Hepatocyte (in vitro differentiated cells): ENCODE measurements around the gene MFSD1.

Source experiments
- EZH2 ChIP-seq: fragments of 200-600 bp; sonication (generic); IDR thresholded peaks from 2 replicates; pipeline ENCODE4 v1.6.1; 2016; ENCODE audit warnings: antibody characterized with exemption, mild to moderate bottlenecking, borderline replicate concordance
- EZH2phosphoT487 ChIP-seq: fragments of 200-600 bp; sonication (generic); IDR thresholded peaks from one replicate; pipeline ENCODE4 v1.6.1; 2018; ENCODE audit warnings: antibody characterized with exemption, mild to moderate bottlenecking, low read depth, moderate library complexity; ENCODE audit not compliant: unreplicated experiment, severe bottlenecking
- TF ChIP-seq, protein P1 (sequence below): fragments of 200-600 bp; sonication (generic); IDR thresholded peaks from 2 replicates; pipeline ENCODE4 v1.5.1; 2016; ENCODE audit warnings: antibody characterized with exemption, mild to moderate bottlenecking; ENCODE audit not compliant: poor library complexity

DNA sequence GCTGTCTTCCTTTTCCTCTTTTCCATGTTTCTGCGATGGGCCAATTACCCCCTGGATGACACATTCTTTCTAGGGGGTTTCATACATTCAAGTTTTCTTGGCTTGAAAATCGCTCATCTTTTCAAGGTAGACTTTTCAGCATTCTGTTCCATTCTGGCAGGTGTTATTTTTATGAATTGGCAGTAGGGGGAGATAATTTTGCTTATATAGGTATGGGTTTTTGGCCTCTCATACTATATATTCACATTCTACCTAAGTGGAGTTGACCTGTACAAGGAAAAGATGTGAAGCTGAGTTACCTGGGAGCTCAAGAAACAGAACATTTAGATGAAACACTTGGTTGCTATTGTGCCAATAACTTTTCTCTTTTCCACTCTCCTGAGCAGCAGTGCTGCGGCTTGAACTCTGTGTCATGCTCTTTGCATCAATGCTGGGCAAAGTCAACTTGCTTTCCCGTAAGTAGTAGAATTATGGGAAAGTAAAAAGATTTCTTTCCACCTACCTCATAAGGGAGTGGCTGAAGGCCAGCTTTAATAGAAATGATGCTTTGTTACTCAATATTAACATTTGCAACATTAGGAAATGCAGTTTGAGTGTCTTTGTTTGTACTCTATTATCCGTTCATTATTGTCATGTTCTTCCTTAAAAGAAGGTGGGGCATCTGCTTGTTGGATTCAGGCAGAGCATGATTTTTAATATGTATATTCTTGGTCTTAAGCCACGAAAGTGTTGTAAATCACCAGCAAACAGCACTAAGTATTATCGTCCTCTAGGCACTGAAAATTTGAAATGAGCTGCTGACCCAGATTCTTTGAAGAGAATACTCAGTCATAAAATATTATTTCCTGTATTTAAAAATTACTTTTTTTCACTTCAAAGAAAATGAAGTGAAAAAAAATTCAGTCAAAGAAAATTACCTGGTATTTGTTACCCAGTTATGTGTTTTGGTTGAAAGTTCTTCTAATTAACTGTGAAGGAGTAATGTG lies 27.7 kb upstream of the MFSD1 start:
- TF ChIP-seq, protein P1, sequence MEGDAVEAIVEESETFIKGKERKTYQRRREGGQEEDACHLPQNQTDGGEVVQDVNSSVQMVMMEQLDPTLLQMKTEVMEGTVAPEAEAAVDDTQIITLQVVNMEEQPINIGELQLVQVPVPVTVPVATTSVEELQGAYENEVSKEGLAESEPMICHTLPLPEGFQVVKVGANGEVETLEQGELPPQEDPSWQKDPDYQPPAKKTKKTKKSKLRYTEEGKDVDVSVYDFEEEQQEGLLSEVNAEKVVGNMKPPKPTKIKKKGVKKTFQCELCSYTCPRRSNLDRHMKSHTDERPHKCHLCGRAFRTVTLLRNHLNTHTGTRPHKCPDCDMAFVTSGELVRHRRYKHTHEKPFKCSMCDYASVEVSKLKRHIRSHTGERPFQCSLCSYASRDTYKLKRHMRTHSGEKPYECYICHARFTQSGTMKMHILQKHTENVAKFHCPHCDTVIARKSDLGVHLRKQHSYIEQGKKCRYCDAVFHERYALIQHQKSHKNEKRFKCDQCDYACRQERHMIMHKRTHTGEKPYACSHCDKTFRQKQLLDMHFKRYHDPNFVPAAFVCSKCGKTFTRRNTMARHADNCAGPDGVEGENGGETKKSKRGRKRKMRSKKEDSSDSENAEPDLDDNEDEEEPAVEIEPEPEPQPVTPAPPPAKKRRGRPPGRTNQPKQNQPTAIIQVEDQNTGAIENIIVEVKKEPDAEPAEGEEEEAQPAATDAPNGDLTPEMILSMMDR = no peak
- TF ChIP-seq EZH2 (no peak), EZH2phosphoT487 (no peak)
